Esophagus muscularis mucosa (tissue), 4 donors: ENCODE measurements around the gene SOX14. TPM values are rescaled to one million over a fixed set of nuclear protein-coding genes. Genes with fewer than 3 reads are reported as not detected.
A peak's percentile ranks its signal among the peaks of the same experiment; 100 is the strongest.

Experiments used
- DNase-seq: peaks from one replicate; pipeline ENCODE4 v3.0.0-alpha.2; 2017; ENCODE audit errors: extremely low spot score
- H3K27ac ChIP-seq, 4 donors: fragments of 200-600 bp; sonication (generic); replicated peaks in 1 of 4; 1 replicate in 3 of 4; 2 replicates in 1 of 4; pipeline ENCODE4 v1.5.1; 2016 to 2019; ENCODE audit warnings: mild to moderate bottlenecking in 1 of 4
- H3K27me3 ChIP-seq, 4 donors: fragments of 200-600 bp; sonication (generic); one replicate each; pipeline versions ENCODE4 v1.5.1 to v1.6.0; 2016 to 2019
- H3K36me3 ChIP-seq, 4 donors: fragments of 200-600 bp; sonication (generic); one replicate each; pipeline ENCODE4 v1.5.1; 2016 to 2019
- H3K4me1 ChIP-seq, 4 donors: fragments of 200-600 bp; sonication (generic); one replicate each; pipeline ENCODE4 v1.5.1; 2016 to 2019
- H3K4me3 ChIP-seq, 4 donors: fragments of 200-600 bp; sonication (generic); 1 replicate in 2 of 4; 2 replicates in 2 of 4; pipeline ENCODE4 v1.5.1; 2016 to 2019; ENCODE audit warnings: mild to moderate bottlenecking in 4 of 4, moderate library complexity in 1 of 4
- H3K9me3 ChIP-seq, 4 donors: fragments of 200-600 bp; sonication (generic); 1 replicate in 3 of 4; 2 replicates in 1 of 4; pipeline ENCODE4 v1.5.1; 2016 to 2019
- EP300 ChIP-seq: sonication (generic); formaldehyde crosslinking; IDR thresholded peaks from one replicate; pipeline ENCODE4 v1.6.1; 2017; ENCODE audit warnings: antibody characterized with exemption
- POLR2A ChIP-seq: fragments of 450-650 bp; IDR thresholded peaks from one replicate; pipeline ENCODE4 v1.6.1; 2017; ENCODE audit warnings: antibody characterized with exemption, moderate library complexity, mild to moderate bottlenecking, low read depth
- POLR2AphosphoS5 ChIP-seq, 2 donors: sonication (generic); formaldehyde crosslinking; IDR thresholded peaks; one replicate each; pipeline ENCODE4 v1.6.1; 2017; ENCODE audit warnings: antibody characterized with exemption in 2 of 2
- WGBS: methylation state at CpG from one replicate; pipeline ENCODE4 v1.1.5; 2018; 5-methylcytosine and 5-hydroxymethylcytosine counted together
- intact Hi-C: fragments of 100-400 bp; cut with DNase I; formaldehyde crosslinking; loops from one replicate; pipeline ENCODE4 v1.15.1; 2023
- total RNA-seq, 4 donors: library from RNA; depleted of rRNA; stranded (reverse); fragments of >200 nt; gene quantifications; one replicate each; pipeline versions ENCODE4 v1.1.0 to v1.2.1, GENCODE V29; 2016
- TF ChIP-seq, protein P1 (sequence below), 3 experiments: fragments of 200-600 bp in 2 of 3; fragments of 450-650 bp in 1 of 3; sonication (generic) in 2 of 3; IDR thresholded peaks; one replicate each; pipeline ENCODE4 v1.5.1; 2017 to 2019; ENCODE audit warnings: antibody characterized with exemption in 3 of 3, mild to moderate bottlenecking in 2 of 3, moderate library complexity in 1 of 3

The SOX14 gene
- total RNA-seq, 4 donors from 2014 or later: not detected

- Histone ChIP-seq H3K9me3 (no peaks in the 10 kb centered on the region), H3K27me3 (peaks cover 0 to 99% (median 60%) of the 10 kb centered on the region in 4 donors), H3K36me3 (no peaks in the 10 kb centered on the region), H3K4me1 (peaks cover 7 to 76% (median 55%) of the 10 kb centered on the region in 4 donors), H3K27ac (no peak overlapping the region), H3K4me3 (no peak overlapping the region)
- peak; percentile 75 for DNase-seq
- TF ChIP-seq POLR2AphosphoS5 (IDR thresholded peaks at IDR 0.05) (no peak), EP300 (no peak), POLR2A (no peak)
- TF ChIP-seq, protein P1, sequence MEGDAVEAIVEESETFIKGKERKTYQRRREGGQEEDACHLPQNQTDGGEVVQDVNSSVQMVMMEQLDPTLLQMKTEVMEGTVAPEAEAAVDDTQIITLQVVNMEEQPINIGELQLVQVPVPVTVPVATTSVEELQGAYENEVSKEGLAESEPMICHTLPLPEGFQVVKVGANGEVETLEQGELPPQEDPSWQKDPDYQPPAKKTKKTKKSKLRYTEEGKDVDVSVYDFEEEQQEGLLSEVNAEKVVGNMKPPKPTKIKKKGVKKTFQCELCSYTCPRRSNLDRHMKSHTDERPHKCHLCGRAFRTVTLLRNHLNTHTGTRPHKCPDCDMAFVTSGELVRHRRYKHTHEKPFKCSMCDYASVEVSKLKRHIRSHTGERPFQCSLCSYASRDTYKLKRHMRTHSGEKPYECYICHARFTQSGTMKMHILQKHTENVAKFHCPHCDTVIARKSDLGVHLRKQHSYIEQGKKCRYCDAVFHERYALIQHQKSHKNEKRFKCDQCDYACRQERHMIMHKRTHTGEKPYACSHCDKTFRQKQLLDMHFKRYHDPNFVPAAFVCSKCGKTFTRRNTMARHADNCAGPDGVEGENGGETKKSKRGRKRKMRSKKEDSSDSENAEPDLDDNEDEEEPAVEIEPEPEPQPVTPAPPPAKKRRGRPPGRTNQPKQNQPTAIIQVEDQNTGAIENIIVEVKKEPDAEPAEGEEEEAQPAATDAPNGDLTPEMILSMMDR (IDR thresholded peaks at IDR 0.05): no peak
- intact Hi-C loops: no loop called here
- WGBS: 4% methylated on average over 4 of the region's 27 CpGs
Observed at GRCh38 chr3:137765310-137766033, 1.4 kb downstream of the SOX14 start.

DNA sequence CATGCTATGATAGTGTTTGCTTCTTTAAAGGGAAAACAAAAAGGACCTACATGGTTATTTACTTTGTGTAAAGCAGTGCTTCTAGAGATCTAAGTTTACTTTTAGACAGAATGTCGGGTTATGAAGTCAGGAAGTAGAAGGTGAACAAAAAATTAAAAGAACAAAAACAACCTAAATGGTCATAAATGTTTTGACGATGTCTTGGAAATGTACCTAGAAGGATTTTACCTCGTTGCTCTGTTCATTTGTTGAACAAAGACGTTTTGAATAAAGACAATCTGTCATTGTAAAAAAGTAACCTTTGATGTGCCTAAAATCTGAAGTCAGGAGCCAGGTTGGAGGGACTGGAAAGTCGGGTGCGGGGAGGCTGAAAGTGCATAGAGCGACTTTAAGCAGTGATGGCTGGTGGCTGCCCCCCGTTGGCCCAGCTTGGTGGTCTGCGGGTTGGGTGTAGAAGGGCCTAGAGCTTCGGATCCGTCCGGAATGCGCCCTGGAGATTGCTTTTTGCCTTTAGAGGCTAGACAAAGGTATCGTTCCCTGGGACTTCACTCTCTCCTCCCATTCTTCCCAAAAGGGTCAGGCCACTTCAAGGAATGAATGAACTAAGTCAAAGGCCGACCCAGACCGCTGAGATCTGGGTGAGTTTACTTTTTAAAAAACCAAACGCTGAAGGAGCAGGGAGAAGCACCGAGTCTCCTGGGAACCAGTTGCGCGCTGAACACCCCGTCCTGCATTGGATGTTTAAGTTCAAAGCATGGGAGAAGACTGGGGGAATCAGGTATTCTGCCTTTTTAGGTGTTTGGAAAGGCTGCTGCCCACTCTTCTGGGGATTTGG is 2.1 kb downstream of the SOX14 start:
- no peak overlapping the region for H3K27ac ChIP-seq
- peaks cover 14 to 81% (median 62%) of the 10 kb centered on the region in 4 donors for H3K4me1 ChIP-seq
- intact Hi-C loops: no loop called here
- peak; percentile 74 for DNase-seq
- H3K27me3 ChIP-seq: peaks cover 0 to 99% (median 65%) of the 10 kb centered on the region in 4 donors
- no peaks in the 10 kb centered on the region for H3K9me3 ChIP-seq
- 5% methylated on average over 21 of the region's 21 CpGs for WGBS
- no peaks in the 10 kb centered on the region for H3K36me3 ChIP-seq
- H3K4me3 ChIP-seq: no peak overlapping the region
- TF ChIP-seq, protein P1 (IDR thresholded peaks at IDR 0.05): no peak
- no peak for TF ChIP-seq POLR2AphosphoS5 (IDR thresholded peaks at IDR 0.05)
- TF ChIP-seq POLR2A: no peak
- TF ChIP-seq EP300: no peak

DNA sequence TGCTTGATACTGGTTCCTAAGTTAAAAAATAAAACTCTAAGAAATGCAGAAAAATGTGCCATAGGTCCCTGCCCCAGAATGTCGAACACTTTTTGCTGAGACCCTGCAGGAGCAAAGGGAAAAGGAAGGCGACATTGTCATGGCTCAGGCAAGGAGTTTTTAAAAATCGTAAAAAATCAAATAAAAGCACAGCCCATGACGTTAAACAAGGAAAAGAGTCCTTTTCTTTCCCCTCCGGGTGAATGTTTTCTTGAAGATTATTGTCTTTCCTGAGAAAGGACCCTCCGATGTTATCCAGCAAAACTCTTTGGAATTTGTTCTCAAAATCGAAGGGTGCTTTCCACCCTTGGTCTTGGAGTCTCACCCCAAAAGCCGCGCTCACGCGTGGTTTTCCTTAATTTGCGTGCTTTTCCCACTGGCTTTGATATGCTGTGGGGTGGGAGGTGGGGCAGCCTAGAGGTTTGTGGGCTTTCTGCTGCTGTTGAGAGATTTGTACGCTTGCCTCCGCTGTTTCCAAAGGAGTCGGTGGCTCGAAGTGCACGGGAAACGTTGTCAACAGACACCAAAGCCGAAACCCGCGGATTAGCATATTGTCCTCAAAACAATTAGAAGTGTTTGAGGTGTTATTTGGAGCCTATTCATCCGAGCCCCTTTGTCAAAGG is 2.9 kb downstream of the SOX14 start:
- Histone ChIP-seq H3K4me3 (no peak overlapping the region), H3K36me3 (no peaks in the 10 kb centered on the region), H3K27me3 (peaks cover 0 to 99% (median 68%) of the 10 kb centered on the region in 4 donors), H3K4me1 (peaks cover 22 to 81% (median 68%) of the 10 kb centered on the region in 4 donors), H3K27ac (no peak overlapping the region), H3K9me3 (no peaks in the 10 kb centered on the region)
- intact Hi-C loops: no loop called here
- TF ChIP-seq EP300 (no peak), POLR2A (no peak), POLR2AphosphoS5 (IDR thresholded peaks at IDR 0.05) (no peak)
- TF ChIP-seq, protein P1 (IDR thresholded peaks at IDR 0.05): no peak
- 9% methylated on average over 22 of the region's 22 CpGs for WGBS
- DNase-seq: peak; percentile 57

GRCh38 chr3:137767538-137768360 is 3.6 kb downstream of the SOX14 start:
- intact Hi-C loops: no loop called here
- TF ChIP-seq, protein P1 (IDR thresholded peaks at IDR 0.05): no peak
- TF ChIP-seq EP300 (no peak), POLR2AphosphoS5 (IDR thresholded peaks at IDR 0.05) (no peak)
- WGBS: 4% methylated on average over 24 of the region's 36 CpGs
- peaks cover 24 to 81% (median 69%) of the 10 kb centered on the region in 4 donors for H3K4me1 ChIP-seq
- peak overlapping the region; percentile 38 to 49 (median 47) for H3K4me3 ChIP-seq
- H3K36me3 ChIP-seq: no peaks in the 10 kb centered on the region
- no peak overlapping the region for H3K27ac ChIP-seq
- H3K27me3 ChIP-seq: peaks cover 0 to 98% (median 75%) of the 10 kb centered on the region in 4 donors
- H3K9me3 ChIP-seq: no peaks in the 10 kb centered on the region
- DNase-seq: peak; percentile 88
